ENCODE data around the gene PCBP3. TPM values are rescaled to one million over a fixed set of nuclear protein-coding genes. Genes with fewer than 3 reads are reported as not detected.

The PCBP3 gene
- total RNA-seq, 2 experiments from 2014 or later, result 3.4 to 3.8 TPM

DNA sequence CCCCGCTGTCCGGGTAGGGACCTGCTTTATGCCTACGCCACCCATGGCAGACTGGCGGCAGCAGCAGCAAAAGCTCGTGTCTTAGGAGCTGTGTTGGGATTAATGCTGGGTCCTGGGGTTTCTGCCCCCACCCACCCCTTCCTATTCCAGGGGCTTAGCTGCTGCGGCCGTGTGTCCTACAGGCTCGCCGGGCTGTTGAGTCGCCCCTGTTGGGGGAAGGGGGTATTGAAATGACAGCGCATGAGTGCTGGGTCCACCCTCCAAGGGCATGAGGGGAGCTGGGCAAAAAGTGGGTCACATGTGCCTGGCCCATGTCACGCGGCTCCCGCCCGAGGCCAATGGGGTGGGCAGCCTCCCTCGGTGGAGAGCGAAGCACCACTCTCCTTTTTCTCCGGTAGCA is 219.7 kb downstream of the PCBP3 start:
- Histone ChIP-seq H3K4me3 (ENCODE audit: low read length) (no peak overlapping the region), H3K4me1 (ENCODE audit: insufficient read depth, low read length) (no peaks in the 10 kb centered on the region), H3K27ac (ENCODE audit: low read depth in 1 of 2, low read length in 2 of 2) (no peak overlapping the region), H3K9me3 (ENCODE audit: control insufficient read depth in 1 of 2, insufficient read depth in 1 of 2, low read length in 2 of 2) (no peaks in the 10 kb centered on the region), H3K36me3 (ENCODE audit: insufficient read depth, low read length) (no peaks in the 10 kb centered on the region), H3K27me3 (ENCODE audit: control insufficient read depth in 1 of 2, insufficient read depth in 2 of 2, low read length in 2 of 2) (no peaks in the 10 kb centered on the region)
- ATAC-seq (ENCODE audit: poor library complexity), result no peak
- H3K36me3 Mint-ChIP-seq (ENCODE audit: low read depth), result no peaks in the 10 kb centered on the region
- H3K4me3 Mint-ChIP-seq, result no peak overlapping the region
- no peaks in the 10 kb centered on the region for H3K27me3 Mint-ChIP-seq
- DNase-seq, result no peak
- H3K4me1 Mint-ChIP-seq (ENCODE audit: low read depth), result no peaks in the 10 kb centered on the region
- CTCF ChIA-PET, result no interaction called here
- intact Hi-C loops (cut with DNase I, micrococcal nuclease), result no loop called here
- POLR2A ChIA-PET, result no interaction called here
- no peak overlapping the region for H3K27ac Mint-ChIP-seq
- TF ChIP-seq, protein P1, sequence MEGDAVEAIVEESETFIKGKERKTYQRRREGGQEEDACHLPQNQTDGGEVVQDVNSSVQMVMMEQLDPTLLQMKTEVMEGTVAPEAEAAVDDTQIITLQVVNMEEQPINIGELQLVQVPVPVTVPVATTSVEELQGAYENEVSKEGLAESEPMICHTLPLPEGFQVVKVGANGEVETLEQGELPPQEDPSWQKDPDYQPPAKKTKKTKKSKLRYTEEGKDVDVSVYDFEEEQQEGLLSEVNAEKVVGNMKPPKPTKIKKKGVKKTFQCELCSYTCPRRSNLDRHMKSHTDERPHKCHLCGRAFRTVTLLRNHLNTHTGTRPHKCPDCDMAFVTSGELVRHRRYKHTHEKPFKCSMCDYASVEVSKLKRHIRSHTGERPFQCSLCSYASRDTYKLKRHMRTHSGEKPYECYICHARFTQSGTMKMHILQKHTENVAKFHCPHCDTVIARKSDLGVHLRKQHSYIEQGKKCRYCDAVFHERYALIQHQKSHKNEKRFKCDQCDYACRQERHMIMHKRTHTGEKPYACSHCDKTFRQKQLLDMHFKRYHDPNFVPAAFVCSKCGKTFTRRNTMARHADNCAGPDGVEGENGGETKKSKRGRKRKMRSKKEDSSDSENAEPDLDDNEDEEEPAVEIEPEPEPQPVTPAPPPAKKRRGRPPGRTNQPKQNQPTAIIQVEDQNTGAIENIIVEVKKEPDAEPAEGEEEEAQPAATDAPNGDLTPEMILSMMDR (IDR thresholded peaks at IDR 0.05), result no peak
- H3K9me3 Mint-ChIP-seq, result no peaks in the 10 kb centered on the region

DNA sequence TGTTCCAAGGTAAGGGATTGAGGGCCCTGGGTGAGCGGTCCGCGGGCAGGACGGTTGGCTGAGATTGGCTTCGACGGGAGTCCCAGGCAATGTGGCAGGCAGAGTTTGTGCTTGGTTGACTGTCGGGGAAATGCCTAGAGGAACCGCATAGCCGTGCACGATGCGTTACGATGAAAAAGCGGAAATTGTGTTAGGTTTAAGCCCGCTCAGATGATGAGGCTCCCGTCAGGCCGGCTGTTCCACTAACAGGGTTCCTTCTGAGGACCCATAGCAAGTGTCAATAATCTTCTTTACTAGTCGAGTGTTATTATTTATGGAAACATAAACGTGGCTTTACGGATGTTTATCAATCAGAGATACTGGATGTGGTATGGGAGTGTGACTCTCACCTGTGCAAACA is 220.2 kb downstream of the PCBP3 start:
- Mint-ChIP-seq H3K4me1 (ENCODE audit: low read depth) (no peaks in the 10 kb centered on the region), H3K36me3 (ENCODE audit: low read depth) (no peaks in the 10 kb centered on the region), H3K27me3 (no peaks in the 10 kb centered on the region), H3K9me3 (no peaks in the 10 kb centered on the region), H3K27ac (no peak overlapping the region), H3K4me3 (no peak overlapping the region)
- ATAC-seq (ENCODE audit: poor library complexity) (no peak), DNase-seq (no peak)
- H3K27me3 ChIP-seq (ENCODE audit: control insufficient read depth in 1 of 2, insufficient read depth in 2 of 2, low read length in 2 of 2), result no peaks in the 10 kb centered on the region
- H3K4me1 ChIP-seq (ENCODE audit: insufficient read depth, low read length), result peaks cover 3% of the 10 kb centered on the region
- ChIA-PET CTCF (no interaction called here), POLR2A (no interaction called here)
- no peaks in the 10 kb centered on the region for H3K36me3 ChIP-seq (ENCODE audit: insufficient read depth, low read length)
- H3K27ac ChIP-seq (ENCODE audit: low read depth in 1 of 2, low read length in 2 of 2), result no peak overlapping the region
- no peaks in the 10 kb centered on the region for H3K9me3 ChIP-seq (ENCODE audit: control insufficient read depth in 1 of 2, insufficient read depth in 1 of 2, low read length in 2 of 2)
- TF ChIP-seq, protein P1 (IDR thresholded peaks at IDR 0.05), result no peak
- intact Hi-C loops (cut with DNase I, micrococcal nuclease), result no loop called here
- H3K4me3 ChIP-seq (ENCODE audit: low read length), result no peak overlapping the region

DNA sequence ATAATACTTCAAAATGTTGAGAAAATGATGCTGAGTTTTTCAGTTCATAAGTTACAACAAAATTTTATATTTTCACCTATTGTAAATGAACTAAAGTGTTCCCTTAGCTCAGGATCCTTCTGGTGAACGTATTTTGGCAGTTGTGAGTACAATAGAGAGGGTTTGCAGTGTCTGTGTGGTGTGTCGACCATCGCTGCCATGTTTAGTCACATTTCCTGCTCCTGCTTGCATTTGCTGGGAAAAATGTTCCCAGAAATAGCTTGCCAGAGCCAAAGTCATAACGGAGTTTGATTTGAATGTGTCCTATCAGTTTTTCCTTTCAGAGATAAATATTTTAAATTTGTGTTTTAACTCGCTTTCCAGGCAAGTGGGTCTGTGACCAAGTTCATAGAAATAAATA is 220.9 kb downstream of the PCBP3 start:
- no peaks in the 10 kb centered on the region for H3K36me3 Mint-ChIP-seq (ENCODE audit: low read depth)
- intact Hi-C loops (cut with DNase I, micrococcal nuclease), result no loop called here
- TF ChIP-seq, protein P1 (IDR thresholded peaks at IDR 0.05), result no peak
- H3K9me3 ChIP-seq (ENCODE audit: control insufficient read depth in 1 of 2, insufficient read depth in 1 of 2, low read length in 2 of 2), result no peaks in the 10 kb centered on the region
- H3K27ac ChIP-seq (ENCODE audit: low read depth in 1 of 2, low read length in 2 of 2), result no peak overlapping the region
- H3K9me3 Mint-ChIP-seq, result no peaks in the 10 kb centered on the region
- no peak for ATAC-seq (ENCODE audit: poor library complexity)
- H3K27me3 ChIP-seq (ENCODE audit: control insufficient read depth in 1 of 2, insufficient read depth in 2 of 2, low read length in 2 of 2), result no peaks in the 10 kb centered on the region
- H3K4me3 Mint-ChIP-seq, result no peak overlapping the region
- H3K4me1 Mint-ChIP-seq (ENCODE audit: low read depth), result no peaks in the 10 kb centered on the region
- H3K27me3 Mint-ChIP-seq, result no peaks in the 10 kb centered on the region
- ChIA-PET CTCF (no interaction called here), POLR2A (no interaction called here)
- DNase-seq, result no peak
- H3K36me3 ChIP-seq (ENCODE audit: insufficient read depth, low read length), result no peaks in the 10 kb centered on the region
- H3K4me3 ChIP-seq (ENCODE audit: low read length), result no peak overlapping the region
- H3K27ac Mint-ChIP-seq, result no peak overlapping the region
- H3K4me1 ChIP-seq (ENCODE audit: insufficient read depth, low read length), result peaks cover 3% of the 10 kb centered on the region

Measured in CD4-positive, alpha-beta T cell (primary cell).